ENCODE results near the gene C2CD2L. TPM values are rescaled to one million over a fixed set of nuclear protein-coding genes. Genes with fewer than 3 reads are reported as not detected.

Gene C2CD2L
- total and polyA plus RNA-seq, 2 of the 13 experiments (the other 11 are each of a cell fraction or from before 2014, with no cell fraction given), result 3.7 to 5.5 TPM

DNA sequence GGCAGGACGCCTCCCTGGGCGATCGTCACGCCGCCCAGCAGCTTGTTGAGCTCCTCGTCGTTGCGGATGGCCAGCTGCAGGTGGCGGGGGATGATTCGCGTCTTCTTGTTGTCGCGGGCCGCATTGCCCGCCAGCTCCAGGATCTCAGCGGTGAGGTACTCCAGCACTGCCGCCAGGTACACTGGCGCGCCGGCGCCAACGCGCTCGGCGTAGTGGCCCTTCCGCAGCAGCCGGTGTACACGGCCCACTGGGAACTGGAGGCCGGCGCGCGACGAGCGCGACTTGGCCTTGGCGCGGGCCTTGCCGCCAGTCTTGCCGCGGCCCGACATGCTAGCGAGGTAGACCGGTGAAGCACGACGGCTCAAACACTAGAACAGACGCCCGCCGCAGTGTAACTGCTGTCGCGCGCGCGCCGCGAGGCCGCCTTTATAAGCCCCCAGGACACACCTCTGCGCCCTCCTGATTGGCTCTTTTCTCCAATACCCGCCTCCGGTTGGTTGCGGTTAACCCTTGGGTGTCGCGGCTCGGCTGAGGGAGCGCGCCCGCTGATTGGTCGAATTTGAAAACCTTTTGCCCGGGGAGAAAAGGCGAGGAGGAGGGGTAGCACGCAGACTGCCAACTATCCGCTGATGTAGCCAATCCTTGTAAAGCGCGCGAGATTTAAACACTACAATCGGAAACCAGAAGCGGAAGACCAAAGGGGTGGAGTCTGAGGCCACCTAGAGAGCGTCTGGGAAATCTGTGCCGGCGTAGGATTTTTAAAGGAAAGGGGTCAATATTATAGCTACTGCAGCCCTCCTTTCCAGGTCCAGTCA is 11.9 kb upstream of the C2CD2L start (continued):
- no peak for TF ChIP-seq ZNF639 (CRISPR knock-in tag; conservative IDR thresholded peaks at IDR 0.05)
- peak; percentile 90 for TF ChIP-seq SAP130 (CRISPR knock-in tag; IDR thresholded peaks at IDR 0.05; ENCODE audit: low read depth)
- peak; percentile 65 for TF ChIP-seq ERF (CRISPR knock-in tag; IDR thresholded peaks at IDR 0.05)
- TF ChIP-seq JARID2 (CRISPR knock-in tag; IDR thresholded peaks at IDR 0.05; ENCODE audit: insufficient replicate concordance), result no peak
- no peak for TF ChIP-seq ZFYVE20 (CRISPR knock-in tag; IDR thresholded peaks at IDR 0.05; ENCODE audit: borderline replicate concordance, low read depth)
- no peak for TF ChIP-seq TRAFD1 (CRISPR knock-in tag; IDR thresholded peaks at IDR 0.05; ENCODE audit: borderline replicate concordance)
- peak; percentile 63 for TF ChIP-seq ESRRA (CRISPR knock-in tag; IDR thresholded peaks at IDR 0.05; ENCODE audit: low read depth)
- TF ChIP-seq NFE2L2 (IDR thresholded peaks at IDR 0.05; ENCODE audit: low read length), result no peak
- peak; percentile 61 for TF ChIP-seq RFX5 (IDR thresholded peaks at IDR 0.05; ENCODE audit: low read depth, low read length)
- TF ChIP-seq ETV6 (CRISPR knock-in tag; conservative IDR thresholded peaks at IDR 0.05), result no peak; the same call in 1 of the 2 replicates
- TF ChIP-seq ATM (IDR thresholded peaks at IDR 0.05; ENCODE audit: borderline replicate concordance), result no peak
- TF ChIP-seq HOXA5 (CRISPR knock-in tag; IDR thresholded peaks at IDR 0.05), result peak; percentile 92
- 0 out of 2 replicates have a peak, but pooled peaks have one; percentile 55 for TF ChIP-seq XBP1 (CRISPR knock-in tag; IDR thresholded peaks at IDR 0.05)
- TF ChIP-seq CHD2 (IDR thresholded peaks at IDR 0.05; ENCODE audit: low read depth, low read length), result no peak; the same call in 1 of the 2 replicates
- peak; percentile 77; the same call in 1 of the 2 replicates for TF ChIP-seq KLF12 (CRISPR knock-in tag; IDR thresholded peaks at IDR 0.05; ENCODE audit: borderline replicate concordance)
- no peak for TF ChIP-seq SMARCE1 (IDR thresholded peaks at IDR 0.05; ENCODE audit: borderline replicate concordance)
- peak; percentile 88 for TF ChIP-seq CCDC6 (CRISPR knock-in tag; IDR thresholded peaks at IDR 0.05)
- peak; percentile 99 for TF ChIP-seq RBM39 (IDR thresholded peaks at IDR 0.05; ENCODE audit: low read depth, low read length, poor library complexity, severe bottlenecking)
- no peak for TF ChIP-seq ZNF646 (CRISPR knock-in tag; IDR thresholded peaks at IDR 0.05)
- peak; percentile 83 for TF ChIP-seq KLF6 (CRISPR knock-in tag; IDR thresholded peaks at IDR 0.05)
- TF ChIP-seq NFE2 (CRISPR knock-in tag; IDR thresholded peaks at IDR 0.05), result no peak
- no peak for TF ChIP-seq KLF11 (CRISPR knock-in tag; IDR thresholded peaks at IDR 0.05)

Measured in HepG2 (cell line).